ENCODE measurements around the gene GIMAP8. TPM values are rescaled to one million over a fixed set of nuclear protein-coding genes. Genes with fewer than 3 reads are reported as not detected.

The GIMAP8 gene
- total and polyA plus RNA-seq, 2 experiments from 2014 or later, result 0.06 TPM; not detected in 1

DNA sequence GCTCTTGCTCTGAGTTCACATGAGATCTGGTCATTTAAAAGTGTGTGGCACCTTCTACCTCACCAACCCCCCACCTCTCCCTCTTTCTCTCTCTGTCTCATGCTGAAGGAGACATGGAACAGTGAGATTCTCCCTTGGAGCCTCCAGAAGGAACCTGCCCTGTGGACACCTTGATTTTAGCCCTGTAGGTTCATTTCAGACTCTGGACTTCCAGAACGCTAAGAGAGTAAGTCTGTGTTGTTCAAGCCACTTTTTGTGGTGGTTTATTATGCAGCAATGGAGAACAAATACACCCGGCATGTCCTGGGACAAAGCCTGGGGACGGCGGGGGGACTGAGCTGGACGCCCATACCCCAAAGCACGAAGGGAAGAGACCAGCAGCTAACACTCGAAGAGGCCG lies 20.7 kb upstream of the GIMAP8 start (continued):
- TF ChIP-seq, protein P1, sequence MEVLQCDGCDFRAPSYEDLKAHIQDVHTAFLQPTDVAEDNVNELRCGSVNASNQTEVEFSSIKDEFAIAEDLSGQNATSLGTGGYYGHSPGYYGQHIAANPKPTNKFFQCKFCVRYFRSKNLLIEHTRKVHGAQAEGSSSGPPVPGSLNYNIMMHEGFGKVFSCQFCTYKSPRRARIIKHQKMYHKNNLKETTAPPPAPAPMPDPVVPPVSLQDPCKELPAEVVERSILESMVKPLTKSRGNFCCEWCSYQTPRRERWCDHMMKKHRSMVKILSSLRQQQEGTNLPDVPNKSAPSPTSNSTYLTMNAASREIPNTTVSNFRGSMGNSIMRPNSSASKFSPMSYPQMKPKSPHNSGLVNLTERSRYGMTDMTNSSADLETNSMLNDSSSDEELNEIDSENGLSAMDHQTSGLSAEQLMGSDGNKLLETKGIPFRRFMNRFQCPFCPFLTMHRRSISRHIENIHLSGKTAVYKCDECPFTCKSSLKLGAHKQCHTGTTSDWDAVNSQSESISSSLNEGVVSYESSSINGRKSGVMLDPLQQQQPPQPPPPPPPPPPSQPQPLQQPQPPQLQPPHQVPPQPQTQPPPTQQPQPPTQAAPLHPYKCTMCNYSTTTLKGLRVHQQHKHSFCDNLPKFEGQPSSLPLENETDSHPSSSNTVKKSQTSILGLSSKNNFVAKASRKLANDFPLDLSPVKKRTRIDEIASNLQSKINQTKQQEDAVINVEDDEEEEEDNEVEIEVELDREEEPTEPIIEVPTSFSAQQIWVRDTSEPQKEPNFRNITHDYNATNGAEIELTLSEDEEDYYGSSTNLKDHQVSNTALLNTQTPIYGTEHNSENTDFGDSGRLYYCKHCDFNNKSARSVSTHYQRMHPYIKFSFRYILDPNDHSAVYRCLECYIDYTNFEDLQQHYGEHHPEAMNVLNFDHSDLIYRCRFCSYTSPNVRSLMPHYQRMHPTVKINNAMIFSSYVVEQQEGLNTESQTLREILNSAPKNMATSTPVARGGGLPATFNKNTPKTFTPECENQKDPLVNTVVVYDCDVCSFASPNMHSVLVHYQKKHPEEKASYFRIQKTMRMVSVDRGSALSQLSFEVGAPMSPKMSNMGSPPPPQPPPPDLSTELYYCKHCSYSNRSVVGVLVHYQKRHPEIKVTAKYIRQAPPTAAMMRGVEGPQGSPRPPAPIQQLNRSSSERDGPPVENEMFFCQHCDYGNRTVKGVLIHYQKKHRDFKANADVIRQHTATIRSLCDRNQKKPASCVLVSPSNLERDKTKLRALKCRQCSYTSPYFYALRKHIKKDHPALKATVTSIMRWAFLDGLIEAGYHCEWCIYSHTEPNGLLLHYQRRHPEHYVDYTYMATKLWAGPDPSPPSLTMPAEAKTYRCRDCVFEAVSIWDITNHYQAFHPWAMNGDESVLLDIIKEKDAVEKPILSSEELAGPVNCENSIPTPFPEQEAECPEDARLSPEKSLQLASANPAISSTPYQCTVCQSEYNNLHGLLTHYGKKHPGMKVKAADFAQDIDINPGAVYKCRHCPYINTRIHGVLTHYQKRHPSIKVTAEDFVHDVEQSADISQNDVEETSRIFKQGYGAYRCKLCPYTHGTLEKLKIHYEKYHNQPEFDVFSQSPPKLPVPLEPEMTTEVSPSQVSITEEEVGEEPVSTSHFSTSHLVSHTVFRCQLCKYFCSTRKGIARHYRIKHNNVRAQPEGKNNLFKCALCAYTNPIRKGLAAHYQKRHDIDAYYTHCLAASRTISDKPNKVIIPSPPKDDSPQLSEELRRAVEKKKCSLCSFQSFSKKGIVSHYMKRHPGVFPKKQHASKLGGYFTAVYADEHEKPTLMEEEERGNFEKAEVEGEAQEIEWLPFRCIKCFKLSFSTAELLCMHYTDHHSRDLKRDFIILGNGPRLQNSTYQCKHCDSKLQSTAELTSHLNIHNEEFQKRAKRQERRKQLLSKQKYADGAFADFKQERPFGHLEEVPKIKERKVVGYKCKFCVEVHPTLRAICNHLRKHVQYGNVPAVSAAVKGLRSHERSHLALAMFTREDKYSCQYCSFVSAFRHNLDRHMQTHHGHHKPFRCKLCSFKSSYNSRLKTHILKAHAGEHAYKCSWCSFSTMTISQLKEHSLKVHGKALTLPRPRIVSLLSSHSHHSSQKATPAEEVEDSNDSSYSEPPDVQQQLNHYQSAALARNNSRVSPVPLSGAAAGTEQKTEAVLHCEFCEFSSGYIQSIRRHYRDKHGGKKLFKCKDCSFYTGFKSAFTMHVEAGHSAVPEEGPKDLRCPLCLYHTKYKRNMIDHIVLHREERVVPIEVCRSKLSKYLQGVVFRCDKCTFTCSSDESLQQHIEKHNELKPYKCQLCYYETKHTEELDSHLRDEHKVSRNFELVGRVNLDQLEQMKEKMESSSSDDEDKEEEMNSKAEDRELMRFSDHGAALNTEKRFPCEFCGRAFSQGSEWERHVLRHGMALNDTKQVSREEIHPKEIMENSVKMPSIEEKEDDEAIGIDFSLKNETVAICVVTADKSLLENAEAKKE (CRISPR knock-in tag; IDR thresholded peaks at IDR 0.05), result no peak
- TF ChIP-seq, protein P2, sequence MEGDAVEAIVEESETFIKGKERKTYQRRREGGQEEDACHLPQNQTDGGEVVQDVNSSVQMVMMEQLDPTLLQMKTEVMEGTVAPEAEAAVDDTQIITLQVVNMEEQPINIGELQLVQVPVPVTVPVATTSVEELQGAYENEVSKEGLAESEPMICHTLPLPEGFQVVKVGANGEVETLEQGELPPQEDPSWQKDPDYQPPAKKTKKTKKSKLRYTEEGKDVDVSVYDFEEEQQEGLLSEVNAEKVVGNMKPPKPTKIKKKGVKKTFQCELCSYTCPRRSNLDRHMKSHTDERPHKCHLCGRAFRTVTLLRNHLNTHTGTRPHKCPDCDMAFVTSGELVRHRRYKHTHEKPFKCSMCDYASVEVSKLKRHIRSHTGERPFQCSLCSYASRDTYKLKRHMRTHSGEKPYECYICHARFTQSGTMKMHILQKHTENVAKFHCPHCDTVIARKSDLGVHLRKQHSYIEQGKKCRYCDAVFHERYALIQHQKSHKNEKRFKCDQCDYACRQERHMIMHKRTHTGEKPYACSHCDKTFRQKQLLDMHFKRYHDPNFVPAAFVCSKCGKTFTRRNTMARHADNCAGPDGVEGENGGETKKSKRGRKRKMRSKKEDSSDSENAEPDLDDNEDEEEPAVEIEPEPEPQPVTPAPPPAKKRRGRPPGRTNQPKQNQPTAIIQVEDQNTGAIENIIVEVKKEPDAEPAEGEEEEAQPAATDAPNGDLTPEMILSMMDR (conservative IDR thresholded peaks at IDR 0.05; ENCODE audit: low read depth in 2 of 2), result no peak
- TF ChIP-seq STAT1 (IDR thresholded peaks at IDR 0.05; ENCODE audit: unreplicated experiment), result no peak
- TF ChIP-seq JUNB (IDR thresholded peaks at IDR 0.05; ENCODE audit: unreplicated experiment), result no peak
- no peak for TF ChIP-seq POLR2AphosphoS5 (IDR thresholded peaks at IDR 0.05; ENCODE audit: low read depth)
- TF ChIP-seq EZH2 (IDR thresholded peaks at IDR 0.05; ENCODE audit: low read depth, unreplicated experiment), result no peak
- TF ChIP-seq CREB1 (CRISPR knock-in tag; IDR thresholded peaks at IDR 0.05; ENCODE audit: low read depth), result no peak

GRCh38 chr7:150430465-150431085 lies 19.9 kb upstream of the GIMAP8 start:
- Histone ChIP-seq H3K27me3 (ENCODE audit: insufficient read depth) (no peaks in the 10 kb centered on the region), H2AFZ (no peak overlapping the region), H3F3A (replicated peaks; ENCODE audit: low read depth) (no peaks in the 10 kb centered on the region), H3K36me3 (ENCODE audit: insufficient read depth) (no peaks in the 10 kb centered on the region), H3K27ac (ENCODE audit: low read depth) (no peak overlapping the region), H3K4me1 (ENCODE audit: insufficient read depth) (peaks cover 19% of the 10 kb centered on the region; the same call in 1 of the 2 replicates), H3K4me2 (no peak overlapping the region), H3K79me2 (replicated peaks; ENCODE audit: insufficient read depth) (no peaks in the 10 kb centered on the region), H3K9me2 (ENCODE audit: insufficient read depth) (0 out of 2 replicates have a peak, but pooled peaks cover 4% of the 10 kb centered on the region), H4K20me1 (replicated peaks; ENCODE audit: insufficient read depth) (no peaks in the 10 kb centered on the region), H3K4me3 (no peak overlapping the region)
- ATAC-seq (no peak), DNase-seq (ENCODE audit: low spot score) (no peak)
- H3K36me3 Mint-ChIP-seq (ENCODE audit: low read depth), result no peaks in the 10 kb centered on the region
- peaks cover 31% of the 10 kb centered on the region for H3K4me1 Mint-ChIP-seq
- no peaks in the 10 kb centered on the region; the same call in 2 of the 3 replicates for H3K9me3 Mint-ChIP-seq
- no peak overlapping the region for H3K4me3 Mint-ChIP-seq
- no peak overlapping the region for H3K27ac Mint-ChIP-seq
- H3K27me3 Mint-ChIP-seq (ENCODE audit: insufficient read depth, low read depth, poor library complexity), result peaks cover 19% of the 10 kb centered on the region
- TF ChIP-seq, protein P2 (conservative IDR thresholded peaks at IDR 0.05; ENCODE audit: low read depth in 2 of 2), result no peak
- TF ChIP-seq, protein P3, sequence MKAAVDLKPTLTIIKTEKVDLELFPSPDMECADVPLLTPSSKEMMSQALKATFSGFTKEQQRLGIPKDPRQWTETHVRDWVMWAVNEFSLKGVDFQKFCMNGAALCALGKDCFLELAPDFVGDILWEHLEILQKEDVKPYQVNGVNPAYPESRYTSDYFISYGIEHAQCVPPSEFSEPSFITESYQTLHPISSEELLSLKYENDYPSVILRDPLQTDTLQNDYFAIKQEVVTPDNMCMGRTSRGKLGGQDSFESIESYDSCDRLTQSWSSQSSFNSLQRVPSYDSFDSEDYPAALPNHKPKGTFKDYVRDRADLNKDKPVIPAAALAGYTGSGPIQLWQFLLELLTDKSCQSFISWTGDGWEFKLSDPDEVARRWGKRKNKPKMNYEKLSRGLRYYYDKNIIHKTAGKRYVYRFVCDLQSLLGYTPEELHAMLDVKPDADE (IDR thresholded peaks at IDR 0.05), result no peak
- TF ChIP-seq NANOG (IDR thresholded peaks at IDR 0.05; ENCODE audit: borderline replicate concordance), result no peak
- TF ChIP-seq STAT1 (IDR thresholded peaks at IDR 0.05; ENCODE audit: unreplicated experiment), result no peak
- no peak for TF ChIP-seq EZH2 (IDR thresholded peaks at IDR 0.05; ENCODE audit: low read depth, unreplicated experiment)
- TF ChIP-seq ZNF114 (CRISPR knock-in tag; IDR thresholded peaks at IDR 0.05), result no peak

Data from GM23338 (cell line).